Mesothelial cell of epicardium (in vitro differentiated cells): Measurements from ENCODE around the gene GRHL1. TPM values are rescaled to one million over a fixed set of nuclear protein-coding genes. Genes with fewer than 3 reads are reported as not detected.
A peak's percentile ranks its signal among the peaks of the same experiment; 100 is the strongest.

ENCODE experiments used
- DNase-seq, 2 experiments: peaks; one replicate each; pipeline ENCODE4 v3.0.0; 2021; ENCODE audit warnings: low spot score in 2 of 2; ENCODE audit not compliant: unreplicated experiment in 2 of 2
- H3K27ac Mint-ChIP-seq: 2 replicates; pipeline ENCODE4 v1.8.0; 2021; ENCODE audit warnings: mixed read lengths
- H3K27me3 Mint-ChIP-seq: 2 replicates; pipeline ENCODE4 v1.8.0; 2021; ENCODE audit warnings: low read depth, mixed read lengths
- H3K36me3 Mint-ChIP-seq: 2 replicates; pipeline ENCODE4 v1.8.0; 2021; ENCODE audit warnings: mixed read lengths
- H3K4me1 Mint-ChIP-seq: 2 replicates; pipeline ENCODE4 v1.8.0; 2021; ENCODE audit warnings: mixed read lengths
- H3K4me3 Mint-ChIP-seq: 2 replicates; pipeline ENCODE4 v1.8.0; 2021; ENCODE audit warnings: mild to moderate bottlenecking, moderate library complexity, mixed read lengths
- H3K9me3 Mint-ChIP-seq: 2 replicates; pipeline ENCODE4 v1.8.0; 2021; ENCODE audit warnings: mixed read lengths
- CTCF ChIP-seq: fragments of 200-600 bp; sonication (generic); IDR thresholded peaks from one replicate; pipeline ENCODE4 v1.5.0; 2021; ENCODE audit warnings: antibody characterized with exemption; ENCODE audit not compliant: unreplicated experiment
- total RNA-seq: library from RNA; stranded (reverse); gene quantifications from 3 replicates; pipeline ENCODE4 v1.2.1, GENCODE V29; 2021

GRHL1 gene
- total RNA-seq, 1 donor from 2014 or later = 8.2 TPM

- Mint-ChIP-seq H3K4me1 (peaks cover 24% of the 10 kb centered on the region), H3K9me3 (no peaks in the 10 kb centered on the region), H3K4me3 (peak overlapping the region; percentile 78), H3K27ac (no peak overlapping the region), H3K27me3 (peaks cover 48% of the 10 kb centered on the region), H3K36me3 (no peaks in the 10 kb centered on the region)
- no peak for DNase-seq
- TF ChIP-seq CTCF = no peak
Observed at GRCh38 chr2:9949239-9949991, 2.1 kb upstream of the GRHL1 start.

DNA sequence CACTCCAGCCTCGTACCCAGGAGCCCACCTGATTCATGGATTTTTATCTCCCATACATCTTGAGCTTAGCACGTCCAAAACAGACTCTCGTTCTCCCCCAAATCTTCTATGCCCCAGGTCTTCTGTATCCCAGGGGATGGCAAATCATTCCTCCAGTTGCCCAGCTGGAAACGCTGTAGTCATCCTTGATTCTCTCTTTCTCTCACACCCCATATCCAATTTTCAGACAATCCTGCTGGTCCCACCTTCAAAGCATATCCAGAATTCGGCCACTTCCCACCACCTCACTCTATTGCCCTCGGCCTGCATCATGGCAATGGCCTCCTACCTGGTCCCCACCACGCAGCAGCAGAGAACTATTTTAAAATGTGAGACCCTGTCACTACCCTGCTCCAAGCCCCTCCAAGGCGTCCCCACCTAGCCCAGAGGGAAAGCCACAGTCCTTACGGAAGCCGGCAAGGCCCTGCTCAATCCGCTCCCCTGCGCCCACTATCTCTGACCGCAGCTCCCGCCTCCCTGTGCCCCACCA lies 1.4 kb upstream of the GRHL1 start:
- H3K9me3 Mint-ChIP-seq = no peaks in the 10 kb centered on the region
- H3K27ac Mint-ChIP-seq = no peak overlapping the region
- peaks cover 28% of the 10 kb centered on the region for H3K4me1 Mint-ChIP-seq
- no peak for DNase-seq
- no peak for TF ChIP-seq CTCF
- H3K4me3 Mint-ChIP-seq = peak overlapping the region; percentile 78
- H3K36me3 Mint-ChIP-seq = no peaks in the 10 kb centered on the region
- H3K27me3 Mint-ChIP-seq = peaks cover 50% of the 10 kb centered on the region

DNA sequence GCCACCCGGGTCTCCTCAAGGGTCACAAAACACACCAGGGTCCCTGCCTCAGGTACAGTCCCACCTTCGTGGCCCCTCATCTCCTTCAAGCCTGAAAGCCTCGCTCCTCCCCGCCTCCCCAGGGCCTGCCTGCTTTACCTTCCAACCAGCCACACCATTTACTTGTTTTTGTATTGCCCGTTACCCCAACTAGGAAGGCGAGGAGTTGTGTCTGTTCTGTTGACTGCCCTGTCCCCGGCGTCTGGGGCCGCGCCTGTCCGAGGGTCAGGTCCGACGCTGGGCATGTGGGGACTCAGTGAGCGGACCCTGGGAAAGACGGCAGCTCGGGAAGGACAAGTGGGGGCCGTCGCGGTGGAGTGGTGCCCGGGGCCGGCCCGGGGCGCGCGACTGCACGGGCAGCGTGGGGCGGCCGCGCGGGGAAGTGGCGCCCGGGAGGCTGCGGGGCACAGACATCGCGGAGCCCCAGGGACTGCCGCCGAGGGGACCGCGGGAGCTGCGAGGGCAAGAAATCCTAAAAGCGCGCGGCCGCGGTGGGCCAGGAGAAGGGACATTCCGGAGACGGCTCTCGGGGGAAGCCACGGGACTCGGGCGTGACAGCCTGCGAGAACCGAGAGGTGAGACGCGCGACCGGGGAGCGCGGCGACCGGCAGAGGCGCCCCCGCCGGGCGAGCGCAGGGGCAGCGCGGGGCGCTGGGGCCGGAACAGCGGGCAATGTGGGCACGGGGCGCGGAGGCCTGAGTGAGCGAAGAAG lies 797 bp upstream of the GRHL1 start:
- Mint-ChIP-seq H3K27ac (peak overlapping the region; percentile 86), H3K4me3 (peak overlapping the region; percentile 78), H3K27me3 (peaks cover 45% of the 10 kb centered on the region), H3K36me3 (no peaks in the 10 kb centered on the region), H3K9me3 (no peaks in the 10 kb centered on the region), H3K4me1 (peaks cover 28% of the 10 kb centered on the region)
- DNase-seq = peak; percentile 35 to 66
- no peak for TF ChIP-seq CTCF

GRCh38 chr2:9951272-9951521 lies 296 bp upstream of the GRHL1 start:
- Mint-ChIP-seq H3K4me1 (peaks cover 28% of the 10 kb centered on the region), H3K27ac (no peak overlapping the region), H3K36me3 (no peaks in the 10 kb centered on the region), H3K9me3 (no peaks in the 10 kb centered on the region), H3K27me3 (peaks cover 42% of the 10 kb centered on the region), H3K4me3 (peak overlapping the region; percentile 68)
- no peak for DNase-seq
- no peak for TF ChIP-seq CTCF

DNA sequence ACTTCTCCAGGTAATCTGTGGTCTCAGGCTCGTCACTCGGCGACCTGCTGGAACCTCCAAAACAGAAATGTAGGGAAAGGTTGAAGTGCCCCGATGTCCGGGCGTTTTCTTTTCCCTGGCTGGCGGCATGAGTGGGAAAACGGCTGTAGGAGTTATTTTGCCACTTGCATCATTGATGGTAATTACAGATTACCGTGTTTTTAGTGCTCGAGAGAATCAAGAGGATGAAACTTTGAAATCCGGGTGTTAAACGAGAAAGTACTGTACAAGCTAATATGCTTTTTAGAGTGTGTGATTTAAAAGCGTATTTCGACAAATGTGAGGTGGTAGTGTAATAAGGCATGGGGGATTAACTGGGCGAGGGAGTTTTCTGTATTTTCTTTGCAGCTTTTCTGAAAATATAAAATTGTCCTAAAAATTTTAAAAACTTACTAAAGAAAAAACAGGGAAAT lies 819 bp downstream of the GRHL1 start:
- peak overlapping the region; percentile 44 for H3K27ac Mint-ChIP-seq
- H3K4me1 Mint-ChIP-seq = peaks cover 28% of the 10 kb centered on the region

More for the DNA sequence above, 819 bp downstream of the GRHL1 start:
- Mint-ChIP-seq H3K9me3 (no peaks in the 10 kb centered on the region), H3K4me3 (peak overlapping the region; percentile 75), H3K36me3 (no peaks in the 10 kb centered on the region), H3K27me3 (peaks cover 40% of the 10 kb centered on the region)
- no peak for TF ChIP-seq CTCF
- no peak for DNase-seq
